Stimulated activated CD8-positive, alpha-beta memory T cell treated with anti-CD3 and anti-CD28 coated beads, Interleukin-4, amount 100 ng/mL, for 48 hours (primary cell): ENCODE results near the gene PODN.
A peak's percentile ranks its signal among the peaks of the same experiment; 100 is the strongest.

Experiments used
- DNase-seq: peaks from one replicate; pipeline ENCODE4 v3.0.0-alpha.2; 2020

Gene PODN

DNA sequence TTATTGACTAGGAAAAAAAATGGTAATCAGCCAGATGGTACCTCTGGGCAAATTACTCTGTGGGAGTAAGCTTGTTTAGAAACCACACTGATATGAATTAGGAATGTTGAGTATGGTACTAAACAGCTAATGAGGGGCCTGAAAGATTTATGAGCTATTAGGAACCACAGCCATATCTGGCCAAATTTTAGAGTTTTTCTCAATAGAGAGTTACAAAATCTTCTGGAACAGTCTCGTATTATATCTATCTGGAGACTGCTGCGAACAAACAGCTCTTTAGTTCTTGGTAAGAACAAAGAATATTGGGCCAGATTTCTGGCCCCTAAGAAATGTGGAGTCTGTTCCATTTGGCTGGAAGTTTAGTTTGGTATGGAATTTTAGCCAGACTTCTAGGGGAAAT is 4.9 kb upstream of the PODN start:
- DNase-seq: no peak

- no peak for DNase-seq
Observed at GRCh38 chr1:53060579-53060978, 1.4 kb upstream of the PODN start.

DNA sequence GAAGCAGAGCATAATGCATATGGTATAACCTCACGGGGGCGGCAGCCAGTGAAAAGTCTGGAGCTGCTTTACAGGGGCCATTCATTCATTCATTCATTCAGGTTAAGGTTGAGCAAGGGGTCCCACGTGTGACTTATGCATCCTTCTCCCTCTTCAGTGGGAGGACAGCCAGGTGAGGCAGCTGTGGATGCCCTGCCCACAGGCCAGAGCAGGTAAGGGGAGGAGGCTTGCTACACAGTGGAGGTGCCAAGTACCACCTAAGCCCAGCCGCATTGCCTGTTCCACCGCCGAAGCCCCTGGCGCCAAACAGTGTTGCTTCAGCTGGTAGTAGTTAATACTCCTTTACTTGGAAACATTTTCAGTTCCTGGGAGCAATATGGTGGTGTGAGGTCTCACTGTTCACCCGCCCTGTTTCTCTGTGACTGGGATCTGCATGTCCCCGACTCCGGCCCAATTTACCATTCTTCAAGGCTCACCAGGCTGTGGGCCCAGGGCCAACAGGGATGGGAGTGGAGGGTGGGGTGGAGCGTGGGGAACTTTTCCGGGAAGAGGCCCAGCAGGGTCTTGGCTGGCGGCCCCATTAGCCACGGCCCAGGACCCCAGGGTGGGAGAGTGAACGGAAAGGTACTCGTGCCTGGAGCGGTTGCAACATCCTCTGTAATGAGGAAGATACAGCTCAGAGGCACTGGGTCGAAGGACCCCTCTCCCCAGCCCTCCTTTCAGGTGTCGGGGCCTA is 722 bp upstream of the PODN start:
- no peak for DNase-seq

DNA sequence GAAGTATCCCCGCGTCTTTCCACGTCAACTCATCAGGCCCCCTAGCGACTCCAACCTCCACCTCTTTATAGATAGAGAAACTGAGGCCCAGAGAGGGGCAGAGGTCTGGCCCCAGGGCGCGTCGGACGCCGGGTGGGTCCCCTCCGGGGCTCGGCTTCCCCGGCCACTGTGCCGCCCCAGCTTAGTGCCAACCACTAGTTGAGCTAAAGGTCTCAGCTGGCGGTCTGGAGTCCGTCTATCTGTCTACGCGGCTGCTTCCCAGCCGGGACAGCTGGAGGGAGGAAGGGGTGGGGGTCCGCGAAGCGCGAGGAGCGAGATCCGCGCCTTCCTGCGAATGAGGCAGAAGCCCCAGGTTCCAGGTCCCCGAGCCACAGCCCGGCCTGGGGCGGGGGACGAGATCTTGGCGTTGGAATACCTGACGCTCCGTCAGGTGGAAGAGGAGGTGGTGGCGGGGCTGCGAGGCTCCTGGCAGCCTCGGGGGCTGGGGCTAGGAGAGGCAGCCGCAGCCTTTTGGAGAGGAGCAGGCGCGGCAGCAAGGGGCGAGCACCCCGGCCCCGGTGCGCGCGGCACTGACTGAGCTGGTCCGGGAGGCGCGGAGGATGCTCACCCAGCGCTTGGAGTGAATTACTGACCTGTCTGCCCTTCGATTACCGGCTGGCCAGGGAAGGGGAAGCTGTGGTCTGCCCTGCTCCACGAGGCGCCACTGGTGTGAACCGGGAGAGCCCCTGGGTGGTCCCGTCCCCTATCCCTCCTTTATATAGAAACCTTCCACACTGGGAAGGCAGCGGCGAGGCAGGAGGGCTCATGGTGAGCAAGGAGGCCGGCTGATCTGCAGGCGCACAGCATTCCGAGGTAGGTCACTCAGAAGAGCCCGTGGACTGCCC is 937 bp downstream of the PODN start:
- peak; percentile 23 for DNase-seq

DNA sequence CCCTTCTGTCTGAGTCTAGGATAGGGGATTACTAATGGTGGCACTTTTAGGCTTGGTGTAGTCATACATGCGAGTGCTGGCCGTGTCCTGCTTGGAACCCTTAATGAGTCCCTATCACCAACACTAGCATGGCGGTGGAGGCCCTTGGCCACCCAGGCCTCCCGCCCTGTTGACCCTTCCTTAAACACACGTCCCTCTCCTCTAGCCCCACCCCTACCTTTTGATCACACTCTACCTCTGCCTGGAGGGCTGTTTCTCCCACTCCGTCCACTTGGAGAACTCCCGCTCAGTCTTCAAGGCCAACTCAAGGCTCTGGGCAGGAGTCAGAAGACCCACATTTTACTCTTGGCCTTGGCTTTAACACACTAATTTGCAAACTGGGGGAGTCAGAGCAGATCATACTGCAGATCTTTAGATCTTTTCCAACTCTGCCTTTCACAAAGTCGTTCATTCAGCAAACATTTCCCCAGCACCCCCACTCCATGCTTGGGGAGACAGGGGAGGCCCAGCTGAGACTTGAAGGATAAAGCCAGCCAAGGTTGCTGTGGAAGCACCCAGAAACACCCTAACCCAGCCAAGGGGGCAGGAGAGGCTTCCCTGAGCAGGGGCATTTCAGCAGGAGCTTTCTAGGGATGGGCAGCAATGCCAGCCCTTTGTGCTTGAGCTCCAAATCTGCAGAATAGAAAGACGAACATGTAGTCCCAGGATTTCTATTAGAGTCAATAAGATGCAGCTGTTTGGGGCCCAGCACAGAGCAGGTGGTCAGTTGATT is 1.9 kb downstream of the PODN start:
- DNase-seq: peak; percentile 18

GRCh38 chr1:53065391-53065790 is 3.4 kb downstream of the PODN start:
- DNase-seq: peak; percentile 20

DNA sequence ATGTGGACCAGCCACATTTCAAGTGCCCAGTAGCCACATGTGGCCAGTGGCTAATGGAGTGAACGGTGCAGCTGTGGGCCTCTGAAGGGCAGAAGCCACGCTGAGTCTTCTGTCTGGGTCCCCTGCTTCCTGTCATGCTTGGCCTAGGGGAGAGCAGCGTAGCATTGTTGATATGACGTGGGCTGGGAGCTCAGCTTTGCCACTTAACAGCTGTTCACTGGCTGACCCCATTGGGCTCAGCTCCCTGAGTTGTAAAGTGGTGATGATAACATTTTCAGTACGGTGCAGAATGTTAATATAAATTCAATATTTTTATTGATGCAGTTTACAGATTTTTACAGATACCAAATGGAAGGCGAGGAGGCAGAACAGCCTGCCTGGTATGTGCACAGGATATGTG is 4.5 kb downstream of the PODN start:
- DNase-seq: no peak

DNA sequence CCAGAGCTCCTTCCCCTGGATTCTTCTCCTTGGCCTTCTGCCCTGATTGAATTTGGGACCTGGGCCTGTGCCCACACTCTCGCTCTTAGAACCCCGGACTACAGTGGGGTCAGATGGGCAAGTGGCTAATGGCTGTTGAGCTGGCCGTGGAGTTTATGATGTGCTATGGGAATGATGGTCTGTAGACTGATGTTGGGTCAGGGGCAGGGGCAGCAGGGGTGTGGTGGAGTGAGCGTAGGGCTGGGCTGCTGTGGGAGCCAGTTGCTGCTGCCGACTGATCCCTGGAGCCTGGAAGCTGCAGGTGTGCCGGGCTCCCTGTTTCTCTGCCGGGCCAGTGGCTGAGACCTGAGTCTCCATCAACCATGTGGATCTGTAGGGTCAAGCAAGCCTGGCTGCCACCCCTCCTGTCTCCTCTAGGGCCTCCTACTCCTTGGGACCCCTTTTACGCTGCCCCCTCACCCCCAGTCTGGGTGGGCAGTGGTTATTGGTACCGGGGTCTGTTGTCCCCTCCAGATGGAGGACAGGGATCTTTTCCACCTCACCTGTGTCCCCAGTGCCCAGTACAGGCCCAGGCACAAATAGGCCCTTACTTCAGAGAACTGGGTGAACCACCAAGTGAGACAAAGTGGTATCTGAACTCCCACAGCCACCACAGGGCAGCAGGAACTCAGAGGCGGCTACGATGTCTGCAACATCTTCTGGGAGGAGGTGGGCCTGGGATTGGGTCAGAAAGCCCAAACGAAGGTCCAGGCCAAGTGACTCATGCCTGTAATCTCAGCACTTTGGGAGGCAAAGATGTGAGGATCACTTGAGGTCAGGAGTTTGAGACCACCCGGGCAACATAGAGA is 5.1 kb downstream of the PODN start:
- DNase-seq: peak; percentile 8

DNA sequence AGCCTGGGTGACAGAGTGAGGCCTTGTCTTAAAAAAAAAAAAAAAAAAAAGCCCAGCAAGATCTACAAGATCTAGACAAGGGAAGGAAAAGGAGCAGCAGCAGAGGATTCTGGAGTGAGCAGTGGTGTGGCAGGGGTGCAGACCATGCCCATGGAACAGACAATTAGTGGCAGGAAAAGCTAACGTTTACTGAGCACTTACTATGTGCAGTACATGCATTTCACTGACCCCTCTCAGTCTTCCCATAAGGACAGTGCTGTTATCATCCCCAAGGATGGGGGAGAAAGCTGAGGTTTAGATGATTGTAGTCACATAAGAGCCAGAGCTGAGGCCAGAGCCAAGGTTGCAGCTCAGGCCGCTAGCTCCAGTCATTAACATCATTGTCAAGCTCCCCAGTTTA is 5.9 kb downstream of the PODN start:
- no peak for DNase-seq

- peak; percentile 11 for DNase-seq
Observed at GRCh38 chr1:53068314-53069099, 6.5 kb downstream of the PODN start.

DNA sequence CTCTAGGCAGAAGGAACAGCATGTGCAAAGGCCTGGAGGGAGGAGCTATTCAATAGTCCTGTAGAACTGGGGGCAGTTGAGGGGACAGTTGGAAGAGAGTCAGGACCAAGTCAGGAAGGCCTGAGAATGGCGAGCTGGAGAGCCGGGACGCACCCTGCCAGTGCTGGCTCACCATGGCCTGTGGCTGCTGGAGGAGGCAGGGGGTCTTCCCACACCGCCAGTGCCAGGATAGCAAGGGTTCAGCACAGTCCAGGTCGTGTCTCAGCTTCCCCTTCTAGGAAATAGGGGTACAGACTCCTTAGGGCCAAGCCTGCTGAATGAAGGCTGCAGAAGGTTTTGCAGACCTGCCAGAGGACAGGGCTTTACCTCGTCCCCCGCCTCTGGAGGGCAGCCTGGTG is 7.3 kb downstream of the PODN start:
- DNase-seq: peak; percentile 10

DNA sequence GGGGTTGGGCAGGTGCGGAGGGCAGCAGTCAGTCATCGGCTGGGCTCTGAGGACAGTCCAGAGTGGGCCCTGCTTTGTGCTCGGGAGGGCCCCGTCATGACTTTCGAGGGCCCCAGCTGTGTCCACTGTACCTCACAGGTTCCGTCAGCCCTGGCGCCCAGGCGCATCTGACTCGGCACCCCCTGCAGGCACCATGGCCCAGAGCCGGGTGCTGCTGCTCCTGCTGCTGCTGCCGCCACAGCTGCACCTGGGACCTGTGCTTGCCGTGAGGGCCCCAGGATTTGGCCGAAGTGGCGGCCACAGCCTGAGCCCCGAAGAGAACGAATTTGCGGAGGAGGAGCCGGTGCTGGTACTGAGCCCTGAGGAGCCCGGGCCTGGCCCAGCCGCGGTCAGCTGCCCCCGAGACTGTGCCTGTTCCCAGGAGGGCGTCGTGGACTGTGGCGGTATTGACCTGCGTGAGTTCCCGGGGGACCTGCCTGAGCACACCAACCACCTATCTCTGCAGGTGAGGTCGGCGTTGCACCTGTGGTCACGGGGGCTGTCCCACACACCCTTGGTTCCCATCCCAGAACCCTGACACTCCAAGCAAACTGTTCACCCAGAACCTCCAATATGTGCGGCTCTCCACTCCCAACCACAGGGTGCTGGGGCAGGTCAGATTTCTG is 7.8 kb downstream of the PODN start:
- peak; percentile 12 for DNase-seq

DNA sequence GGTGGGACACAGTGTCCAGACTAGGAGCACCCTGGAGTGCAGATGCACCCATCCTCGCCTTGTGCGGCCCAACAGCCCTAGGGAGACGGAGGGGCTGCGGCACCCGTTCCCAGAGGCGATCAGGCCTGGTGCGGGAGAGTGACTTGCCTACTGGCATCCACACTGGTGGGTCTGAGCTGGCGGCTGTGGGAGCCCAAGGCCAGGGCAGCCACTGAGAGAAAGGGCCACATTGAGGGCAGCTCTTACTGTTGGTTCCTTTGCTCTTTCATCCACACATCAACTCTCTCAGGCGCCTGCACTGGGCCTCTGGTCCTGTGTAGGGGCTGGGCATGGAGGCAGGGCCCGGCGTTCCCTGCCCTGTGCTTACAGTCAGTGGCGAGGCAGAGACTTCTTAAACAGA is 8.6 kb downstream of the PODN start:
- no peak for DNase-seq

DNA sequence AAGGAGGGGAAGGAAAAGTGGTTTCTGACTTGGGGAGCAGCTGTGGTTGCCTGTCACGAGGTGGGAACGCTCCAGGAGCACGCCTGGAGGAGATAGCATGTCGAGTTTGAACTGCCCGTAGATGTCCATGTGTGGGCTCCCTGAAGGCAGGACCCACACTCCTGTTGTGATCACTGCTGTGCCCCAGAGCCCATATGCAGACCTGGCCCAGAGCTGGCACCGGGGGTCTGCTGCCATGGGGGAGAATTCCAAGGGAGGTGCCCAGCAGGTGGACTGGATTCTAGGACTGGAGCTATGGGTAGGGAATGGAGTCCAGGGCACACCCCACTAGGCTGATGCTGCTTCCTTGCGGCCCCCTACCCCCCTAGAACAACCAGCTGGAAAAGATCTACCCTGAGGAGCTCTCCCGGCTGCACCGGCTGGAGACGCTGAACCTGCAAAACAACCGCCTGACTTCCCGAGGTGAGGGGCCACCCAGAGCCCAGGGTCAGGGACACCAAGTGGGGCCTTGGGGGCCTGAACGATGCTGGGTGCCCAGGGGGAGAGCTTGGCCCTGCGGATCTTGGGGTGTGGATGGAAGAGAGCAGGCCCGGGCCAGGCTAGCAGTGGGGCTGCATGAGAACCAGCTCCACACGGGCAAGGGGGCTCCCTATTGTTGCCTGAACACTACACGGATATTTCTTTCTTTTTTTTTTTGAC is 9.3 kb downstream of the PODN start:
- no peak for DNase-seq

- DNase-seq: no peak
Observed at GRCh38 chr1:53071915-53072314, 9.9 kb downstream of the PODN start.

DNA sequence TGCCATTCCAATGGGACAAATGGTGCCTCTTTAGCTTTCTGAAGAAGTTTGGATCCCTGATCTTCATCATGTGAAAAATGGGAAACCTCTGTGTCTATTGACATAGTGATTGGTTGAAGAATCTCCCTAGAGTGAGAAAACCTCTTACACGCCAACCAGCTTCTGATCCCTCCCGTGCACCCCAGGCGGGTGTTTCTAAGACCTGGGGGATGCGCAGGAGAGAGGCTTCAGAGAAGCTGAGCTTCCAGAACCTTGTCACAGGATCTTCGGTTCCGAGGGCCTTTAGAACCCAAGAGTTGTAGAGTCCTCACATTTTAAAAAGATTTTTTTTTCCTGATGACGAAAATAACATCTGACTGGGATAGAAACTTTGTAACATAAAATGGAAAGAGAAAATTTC is 11.3 kb downstream of the PODN start:
- no peak for DNase-seq

- DNase-seq: no peak
Observed at GRCh38 chr1:53073868-53074311, 11.9 kb downstream of the PODN start.

DNA sequence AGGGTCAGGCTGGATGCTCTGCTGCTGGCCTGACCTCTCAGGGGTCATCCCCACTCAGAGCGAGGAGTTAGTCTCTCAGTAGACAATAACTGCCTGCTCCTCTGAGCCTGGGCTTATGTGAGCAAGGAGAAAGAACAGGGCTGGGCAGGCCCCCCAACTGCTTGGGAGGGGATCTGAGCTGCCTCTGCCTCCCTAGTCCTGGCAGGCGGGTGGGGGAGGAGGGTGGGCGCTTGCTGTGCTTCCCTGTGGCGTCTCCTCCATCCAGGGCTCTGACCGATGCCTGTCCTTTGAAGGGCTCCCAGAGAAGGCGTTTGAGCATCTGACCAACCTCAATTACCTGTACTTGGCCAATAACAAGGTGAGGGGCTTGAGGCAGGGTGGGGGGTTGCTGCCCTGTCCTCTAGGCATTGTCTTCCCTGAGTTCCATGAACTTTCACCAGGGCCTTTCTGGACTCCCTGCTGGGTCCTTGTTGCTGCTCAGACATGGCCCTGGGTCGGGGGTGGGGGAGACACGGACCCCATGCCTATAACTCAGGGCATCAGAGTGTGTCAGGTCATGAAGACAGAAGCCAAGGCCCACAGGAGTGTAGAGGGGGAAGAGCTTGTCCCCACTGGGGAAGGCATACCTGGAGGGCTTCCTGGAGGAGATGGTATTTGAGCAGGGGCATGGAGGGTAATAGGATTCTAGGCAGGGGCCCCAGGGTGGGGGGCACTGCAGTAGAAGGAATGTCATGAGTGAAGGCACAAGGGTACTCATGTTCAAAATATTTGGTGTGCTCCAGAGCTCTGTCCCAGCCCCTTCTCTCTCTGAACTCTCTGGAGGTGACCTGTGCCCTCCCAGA is 12.5 kb downstream of the PODN start:
- no peak for DNase-seq

- DNase-seq: no peak
Observed at GRCh38 chr1:53075206-53075605, 13.2 kb downstream of the PODN start.
